Esophagus muscularis mucosa (tissue), 4 donors: ENCODE results near the gene CCL14.

Source experiments
- CTCF ChIP-seq, 3 experiments: fragments of 200-600 bp in 2 of 3; fragments of 450-650 bp in 1 of 3; sonication (generic) in 2 of 3; IDR thresholded peaks; one replicate each; pipeline ENCODE4 v1.5.1; 2017 to 2019; ENCODE audit warnings: antibody characterized with exemption in 3 of 3, mild to moderate bottlenecking in 2 of 3, moderate library complexity in 1 of 3
- EP300 ChIP-seq: sonication (generic); formaldehyde crosslinking; IDR thresholded peaks from one replicate; pipeline ENCODE4 v1.6.1; 2017; ENCODE audit warnings: antibody characterized with exemption
- POLR2A ChIP-seq: fragments of 450-650 bp; IDR thresholded peaks from one replicate; pipeline ENCODE4 v1.6.1; 2017; ENCODE audit warnings: antibody characterized with exemption, moderate library complexity, mild to moderate bottlenecking, low read depth
- POLR2AphosphoS5 ChIP-seq, 2 donors: sonication (generic); formaldehyde crosslinking; IDR thresholded peaks; one replicate each; pipeline ENCODE4 v1.6.1; 2017; ENCODE audit warnings: antibody characterized with exemption in 2 of 2

GRCh38 chr17:36027761-36028160, 41.2 kb upstream of the CCL14 start:
- TF ChIP-seq CTCF (IDR thresholded peaks at IDR 0.05) (no peak), POLR2AphosphoS5 (IDR thresholded peaks at IDR 0.05) (no peak), POLR2A (no peak), EP300 (no peak)
